Gastrocnemius medialis (tissue), 4 donors: Measurements from ENCODE around the gene CHST3.

ENCODE experiments used
- CTCF ChIP-seq, 5 experiments: fragments of 450-650 bp in 3 of 5; fragments of 200-600 bp in 2 of 5; sonication (generic) in 2 of 5; IDR thresholded peaks in 4 of 5; conservative IDR thresholded peaks in 1 of 5; 1 replicate in 4 of 5; 2 replicates in 1 of 5; pipeline ENCODE4 v1.5.1; 2016 to 2019; ENCODE audit warnings: antibody characterized with exemption in 5 of 5, mild to moderate bottlenecking in 3 of 5, moderate library complexity in 3 of 5
- POLR2A ChIP-seq, 2 donors: fragments of 450-650 bp; IDR thresholded peaks; one replicate each; pipeline ENCODE4 v1.6.1; 2017; ENCODE audit warnings: antibody characterized with exemption in 2 of 2, mild to moderate bottlenecking in 2 of 2, moderate library complexity in 2 of 2

GRCh38 chr10:71964098-71964742 lies at the start of gene CHST3:
- TF ChIP-seq CTCF (IDR thresholded peaks at IDR 0.05 in 4 of 5, conservative IDR thresholded peaks at IDR 0.05 in 1 of 5) = peak in 1 of 5 experiments; percentile 17
- peak; percentile 32 to 37 for TF ChIP-seq POLR2A (IDR thresholded peaks at IDR 0.05)
